ENCODE measurements around the gene TLCD5. TPM values are rescaled to one million over a fixed set of nuclear protein-coding genes. Genes with fewer than 3 reads are reported as not detected.

Gene TLCD5
- 12.5 and 14.8 TPM in 2 replicates for total RNA-seq (2014; rRNA removed; shearing (Covaris generic))

DNA sequence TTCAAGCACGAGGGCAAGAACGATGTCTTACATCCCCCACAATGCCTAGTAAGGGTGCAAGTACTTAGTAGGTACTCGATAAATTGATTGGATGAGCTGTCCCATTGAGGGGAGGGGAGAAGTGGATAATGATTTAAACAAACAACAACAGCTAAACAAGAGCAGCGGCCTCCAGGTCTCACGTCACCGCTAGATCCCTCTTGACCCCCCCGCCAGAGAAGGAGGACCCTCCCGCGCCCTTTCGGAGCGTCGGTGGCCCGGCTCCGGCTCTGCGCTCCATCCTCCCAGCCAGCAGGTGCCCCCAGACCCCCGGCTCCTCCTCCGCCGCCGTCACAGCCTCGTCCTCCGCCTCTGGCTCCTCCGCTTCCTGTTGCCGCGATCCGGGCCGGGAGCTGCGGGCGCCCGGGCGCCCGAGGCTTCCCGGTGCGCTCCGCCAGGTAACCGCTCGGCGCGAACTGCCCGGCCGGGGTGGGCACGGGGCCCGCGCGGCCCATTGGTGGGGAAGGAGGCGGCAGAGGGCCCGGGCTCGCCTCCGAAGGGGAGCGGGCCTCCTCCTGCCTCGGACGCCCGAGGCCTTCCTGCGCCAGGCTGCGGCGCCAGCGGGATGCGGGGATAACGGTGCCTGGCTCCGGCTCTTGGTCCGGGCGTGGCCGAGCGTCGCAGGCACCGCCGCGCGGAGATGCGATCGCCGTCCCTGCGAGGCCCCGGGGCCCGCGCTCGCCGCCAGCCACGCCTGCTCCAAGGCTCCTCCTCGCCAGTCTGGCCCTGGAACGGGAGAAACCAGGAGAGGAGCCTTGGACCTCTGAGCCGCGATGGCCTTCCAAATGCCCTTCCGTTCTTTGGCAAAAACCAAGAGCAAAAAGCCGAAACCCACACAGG is at the start of gene TLCD5:
Gene TLCD5, plus strand, starts transcription at position 368 of the 879 bp plus-strand sequence. CDS start 2,143 bp downstream, outside the sequence.
- in situ Hi-C loops (cut with HindIII; ENCODE audit: low sequenced_read_pairs) = no loop called here
- peak; percentile 74 for DNase-seq (ENCODE audit: low spot score)

DNA sequence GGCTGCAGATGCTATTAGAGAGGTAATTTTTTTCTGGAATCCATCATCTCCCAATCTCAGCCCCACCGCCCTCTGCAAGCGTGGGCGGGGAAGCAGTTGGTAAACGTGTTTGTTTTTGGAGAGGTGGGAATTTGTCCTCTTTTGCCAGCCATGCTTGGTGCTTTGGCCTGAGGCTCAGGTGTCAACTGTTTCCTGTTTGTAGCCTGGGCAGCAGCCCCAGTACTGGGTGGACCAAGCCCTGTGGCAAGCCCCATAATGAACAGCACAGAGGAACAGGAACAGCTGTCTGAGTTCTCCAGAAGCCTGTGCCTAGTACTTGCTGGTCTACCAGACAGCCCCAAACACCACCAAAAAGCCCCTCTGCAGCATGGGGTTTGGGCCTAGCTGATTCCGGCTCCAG is 45.6 kb upstream of the TLCD5 start:
- in situ Hi-C loops (cut with HindIII; ENCODE audit: low sequenced_read_pairs) = no loop called here
- no peak for DNase-seq (ENCODE audit: low spot score)

DNA sequence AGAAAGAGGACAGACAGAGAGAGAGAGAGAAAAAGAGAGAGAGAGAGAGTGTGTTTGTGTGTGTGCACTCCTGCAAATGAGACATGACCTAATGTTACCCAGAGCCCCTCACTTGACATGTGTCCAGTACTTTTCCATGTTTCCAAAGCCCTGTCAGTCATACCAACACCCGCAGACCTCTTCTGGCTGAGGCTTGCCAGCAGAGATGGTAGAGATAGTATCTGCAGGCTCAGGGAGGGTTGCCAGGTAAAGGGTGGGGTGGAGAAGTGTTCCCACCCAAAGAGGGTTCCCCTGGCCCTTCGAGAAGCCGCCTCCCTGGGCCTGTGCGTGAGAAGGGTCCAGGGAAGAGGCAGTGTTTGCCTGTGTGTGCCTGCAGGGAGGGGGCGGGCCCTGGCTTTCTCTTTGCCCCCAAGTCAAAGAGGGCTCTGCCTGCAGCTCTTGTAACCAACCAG is 44.5 kb upstream of the TLCD5 start:
- in situ Hi-C loops (cut with HindIII; ENCODE audit: low sequenced_read_pairs) = no loop called here

DNA sequence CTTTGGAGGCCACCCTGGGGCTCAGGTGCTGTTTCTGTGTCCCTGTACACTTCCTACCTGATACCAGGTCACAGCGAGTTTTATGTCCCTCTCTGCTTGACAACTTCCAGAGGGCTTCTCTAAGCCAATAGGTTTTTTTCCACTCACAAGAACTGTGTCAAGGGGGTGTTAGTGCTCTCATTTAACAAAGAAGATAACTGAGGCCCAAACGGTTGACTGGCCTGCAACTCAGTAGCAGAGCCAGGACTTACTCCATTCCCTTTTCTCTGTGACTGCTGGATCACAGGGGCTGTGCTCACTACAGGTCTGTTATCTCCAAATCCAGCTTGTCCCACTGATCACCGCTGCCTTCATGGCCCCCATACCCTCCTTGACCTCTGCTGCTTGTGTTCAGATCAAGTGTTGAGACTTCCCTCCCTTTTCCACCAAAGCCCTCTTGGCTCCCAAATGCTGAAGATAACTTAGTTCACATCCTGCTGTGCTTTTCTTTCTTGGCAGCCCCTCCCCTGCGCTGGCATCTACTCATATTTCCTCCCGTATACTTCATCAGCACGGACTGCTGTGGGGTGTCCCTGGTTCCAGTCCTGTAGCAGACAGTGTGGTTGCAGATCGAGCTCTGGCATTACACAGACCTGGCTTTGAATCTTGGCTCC is 43.8 kb upstream of the TLCD5 start:
- DNase-seq (ENCODE audit: low spot score) = no peak
- in situ Hi-C loops (cut with HindIII; ENCODE audit: low sequenced_read_pairs) = no loop called here

More for the DNA sequence above, 44.5 kb upstream of the TLCD5 start:
- DNase-seq (ENCODE audit: low spot score) = no peak

DNA sequence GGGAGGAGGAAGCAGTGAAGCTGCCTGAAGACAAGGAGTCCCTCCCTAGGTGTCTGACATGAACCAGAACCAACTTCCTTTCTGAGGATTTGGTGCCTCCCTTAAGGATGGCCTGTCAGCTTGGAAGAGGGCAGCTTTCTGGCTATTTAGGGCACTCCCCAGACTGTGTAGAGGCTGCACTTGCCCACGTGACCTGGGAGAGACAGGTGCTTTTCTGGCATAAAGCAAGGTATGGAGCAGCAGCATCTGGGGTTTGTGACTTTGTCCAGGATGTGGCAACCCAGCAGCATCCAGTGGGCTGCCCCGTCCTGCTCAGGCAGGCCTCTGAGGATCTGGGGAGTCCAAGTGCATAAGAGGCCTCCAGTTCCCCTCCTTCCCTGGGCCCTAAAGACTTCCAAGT is 42.0 kb upstream of the TLCD5 start:
- no peak for DNase-seq (ENCODE audit: low spot score)
- in situ Hi-C loops (cut with HindIII; ENCODE audit: low sequenced_read_pairs) = no loop called here

DNA sequence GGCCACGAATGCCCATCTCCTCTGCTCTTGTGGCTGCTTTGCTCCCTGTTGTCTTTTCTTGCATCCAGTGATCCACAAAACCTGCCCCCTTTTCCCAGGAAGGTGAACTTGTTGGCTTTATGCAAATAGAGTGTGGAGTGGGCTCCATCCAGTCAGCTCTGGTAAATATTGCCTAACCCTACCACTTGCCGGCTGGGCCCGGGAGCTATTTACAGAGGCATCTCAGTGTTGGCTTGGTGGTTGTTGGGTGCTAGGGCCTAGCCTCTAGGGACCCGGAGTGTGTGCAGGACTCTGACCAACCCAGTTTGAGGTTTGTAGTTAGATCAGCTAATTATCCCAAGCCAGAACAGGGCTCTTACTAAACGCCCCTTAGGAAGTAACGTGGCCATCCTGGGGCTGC is 40.8 kb upstream of the TLCD5 start:
- in situ Hi-C loops (cut with HindIII; ENCODE audit: low sequenced_read_pairs) = no loop called here
- DNase-seq (ENCODE audit: low spot score) = no peak

DNA sequence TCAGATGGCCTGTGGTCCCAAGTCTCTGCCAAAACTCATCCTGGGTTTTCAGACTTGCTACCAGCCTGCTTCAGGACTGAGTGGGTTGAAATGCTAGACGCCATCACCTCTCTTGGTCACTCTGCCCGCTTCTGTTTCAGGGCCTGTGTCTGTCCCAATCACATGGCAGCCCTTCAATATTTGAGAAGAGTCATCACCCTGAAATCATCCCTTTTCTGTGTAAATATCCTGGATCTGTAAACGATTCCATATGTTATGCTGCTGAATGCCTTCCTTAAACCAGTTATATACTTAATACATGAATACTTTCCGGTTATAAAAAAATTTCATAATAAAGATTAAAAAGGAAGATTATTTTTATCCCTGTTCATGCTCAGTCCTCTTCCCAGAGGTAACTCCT is 39.8 kb upstream of the TLCD5 start:
- DNase-seq (ENCODE audit: low spot score) = no peak
- in situ Hi-C loops (cut with HindIII; ENCODE audit: low sequenced_read_pairs) = no loop called here

DNA sequence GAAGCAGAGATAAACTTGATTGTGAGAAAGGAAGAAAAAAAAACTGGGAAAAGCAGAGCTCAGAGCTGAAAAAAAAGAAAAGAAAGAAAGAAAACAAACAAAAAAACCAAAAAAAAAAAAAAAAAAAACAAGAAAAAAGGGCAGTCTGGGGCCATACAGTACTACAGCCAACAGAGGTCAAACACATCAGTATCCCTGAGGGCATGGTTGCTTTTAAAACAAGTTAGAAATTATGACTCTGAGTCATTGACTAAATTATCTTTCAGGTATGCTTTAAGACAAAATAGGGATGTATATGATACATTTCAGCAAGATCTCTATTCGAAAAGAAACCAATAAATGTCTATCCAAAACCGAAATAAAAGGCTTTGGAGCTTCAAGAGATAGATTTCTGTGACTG is 37.1 kb upstream of the TLCD5 start:
- in situ Hi-C loops (cut with HindIII; ENCODE audit: low sequenced_read_pairs) = no loop called here

DNA sequence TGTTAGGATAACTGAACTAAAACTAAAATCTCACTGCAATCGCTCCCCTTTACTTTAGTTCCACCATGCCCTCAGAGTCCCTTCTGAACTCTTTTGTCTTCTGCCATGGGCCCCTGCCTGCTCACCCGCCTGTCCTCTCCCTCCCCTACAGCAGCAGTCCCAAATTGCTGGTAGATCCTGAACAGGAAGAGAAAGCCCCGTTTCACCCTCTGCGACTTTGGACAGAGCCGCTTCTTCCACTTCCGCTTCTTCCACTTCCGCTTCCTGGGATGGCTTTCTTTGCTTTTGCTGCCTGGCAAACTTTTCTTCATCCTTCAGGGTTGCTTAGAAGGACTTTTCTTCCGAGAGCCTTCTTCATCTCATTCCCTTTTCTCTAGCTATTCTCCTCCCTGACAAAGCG is 35.7 kb upstream of the TLCD5 start:
- in situ Hi-C loops (cut with HindIII; ENCODE audit: low sequenced_read_pairs) = no loop called here

More for the DNA sequence above, 37.1 kb upstream of the TLCD5 start:
- no peak for DNase-seq (ENCODE audit: low spot score)

DNA sequence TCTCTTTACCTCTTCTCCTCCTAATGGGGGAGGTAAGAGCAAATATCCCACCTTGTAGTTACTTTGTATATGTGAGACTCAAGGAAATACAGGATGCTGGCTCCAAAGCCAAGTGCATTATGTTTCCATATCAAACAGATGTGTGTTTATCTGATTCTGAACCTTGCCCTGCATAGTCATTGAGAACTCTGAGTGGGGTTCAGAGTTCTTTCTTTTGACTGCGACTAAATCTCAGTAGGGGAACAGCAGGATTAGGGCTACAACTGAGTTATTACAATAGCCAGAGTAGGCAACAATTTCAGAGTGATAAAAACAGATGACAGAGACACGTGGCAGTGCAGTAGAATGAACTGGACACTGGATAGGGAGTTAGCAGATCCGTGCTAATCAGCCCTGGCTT is 34.1 kb upstream of the TLCD5 start:
- in situ Hi-C loops (cut with HindIII; ENCODE audit: low sequenced_read_pairs) = no loop called here
- no peak for DNase-seq (ENCODE audit: low spot score)

More for the DNA sequence above, 35.7 kb upstream of the TLCD5 start:
- DNase-seq (ENCODE audit: low spot score) = no peak

DNA sequence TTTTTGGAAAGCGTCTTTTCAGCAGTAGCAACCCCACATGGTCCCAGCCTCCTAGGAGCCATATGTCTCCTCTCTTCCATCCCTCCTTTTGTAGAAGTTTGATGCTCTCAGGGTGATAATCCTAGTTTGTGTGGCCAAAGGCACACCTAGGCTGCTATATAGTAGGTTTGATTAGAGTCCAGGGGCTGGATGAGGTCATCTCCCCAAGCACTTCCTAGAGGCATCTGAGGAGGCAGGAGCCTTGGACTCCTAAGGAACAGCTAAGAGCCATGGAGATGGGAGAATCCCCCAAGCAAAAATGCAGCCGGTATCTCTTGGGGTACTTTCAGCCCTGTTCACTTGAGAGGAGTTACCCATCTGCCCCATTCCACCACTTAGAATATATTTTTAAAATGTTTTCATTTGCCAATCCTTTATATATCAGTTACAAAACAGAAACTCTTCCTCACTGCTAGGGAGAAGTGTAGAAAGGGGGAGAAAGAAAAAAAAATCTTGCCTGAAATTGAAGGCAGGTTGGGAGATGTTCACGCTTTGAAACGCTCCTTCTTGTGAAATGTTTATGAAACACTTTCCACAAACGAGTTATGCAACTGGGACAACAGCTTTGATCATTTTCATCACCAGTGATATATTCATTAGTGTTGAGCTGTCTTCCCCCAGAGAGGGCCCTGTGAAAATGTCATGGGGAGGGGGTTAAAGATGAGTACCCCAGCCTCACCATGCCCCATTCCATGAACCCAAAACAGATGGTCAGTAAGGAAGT is 31.9 kb upstream of the TLCD5 start:
- no peak for DNase-seq (ENCODE audit: low spot score)
- in situ Hi-C loops (cut with HindIII; ENCODE audit: low sequenced_read_pairs) = no loop called here

DNA sequence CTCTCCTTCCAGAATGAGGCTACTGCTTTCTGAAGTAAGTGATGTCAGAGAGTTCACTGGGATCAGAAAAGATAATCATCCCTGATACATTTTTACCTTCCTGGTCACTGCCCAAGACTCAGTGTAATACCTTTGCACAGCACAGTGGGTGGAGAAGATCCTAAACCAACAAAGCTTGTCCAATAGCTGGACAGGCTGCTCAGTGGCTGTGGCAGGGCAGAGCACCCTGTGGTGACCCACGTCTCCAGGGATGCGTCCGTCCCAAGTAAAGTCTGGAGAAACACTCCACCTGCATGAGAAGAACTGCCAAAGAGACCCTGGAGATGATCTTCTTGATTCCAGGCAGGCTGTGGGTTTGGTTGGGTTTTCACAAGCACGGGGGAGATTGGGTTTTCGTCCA is 31.0 kb upstream of the TLCD5 start:
- DNase-seq (ENCODE audit: low spot score) = no peak
- in situ Hi-C loops (cut with HindIII; ENCODE audit: low sequenced_read_pairs) = no loop called here

DNA sequence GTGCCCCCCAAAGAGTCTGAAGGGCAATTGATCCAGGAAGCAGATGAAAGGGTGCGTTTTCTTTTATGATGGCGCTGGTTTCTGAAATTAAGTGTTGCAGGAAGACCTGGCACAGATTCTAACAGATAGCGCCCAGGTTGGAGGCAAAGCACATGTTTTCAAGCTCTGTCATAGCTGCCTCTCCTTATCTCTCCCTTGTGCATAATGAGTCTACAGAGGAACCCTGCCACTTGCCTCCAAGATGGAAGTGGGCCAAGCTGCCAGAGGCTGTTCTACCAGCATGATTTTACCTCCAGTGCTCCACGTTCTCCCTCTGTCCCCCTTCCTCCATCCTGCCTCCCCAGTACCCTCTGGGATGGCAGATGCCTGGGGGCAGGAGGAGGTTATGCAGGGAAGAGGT is 30.0 kb upstream of the TLCD5 start:
- in situ Hi-C loops (cut with HindIII; ENCODE audit: low sequenced_read_pairs) = no loop called here
- DNase-seq (ENCODE audit: low spot score) = no peak

DNA sequence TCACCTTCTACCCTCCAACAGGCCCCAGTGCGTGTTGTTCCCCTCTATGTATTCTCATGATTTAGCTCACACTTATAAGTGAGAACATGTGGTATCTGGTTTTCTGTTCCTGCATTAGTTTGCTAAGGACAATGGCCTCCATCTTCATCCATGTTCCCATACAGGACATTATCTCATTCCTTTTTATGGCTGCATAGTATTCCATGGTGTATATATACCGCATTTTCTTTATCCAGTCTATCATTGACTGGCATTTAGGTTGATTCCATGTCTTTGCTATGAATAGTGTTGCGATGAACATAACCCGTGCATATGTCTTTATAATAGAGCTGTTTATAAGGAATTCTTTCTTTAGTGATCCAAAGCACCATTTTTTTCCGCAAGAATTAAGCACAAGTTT is 28.5 kb upstream of the TLCD5 start:
- DNase-seq (ENCODE audit: low spot score) = no peak
- in situ Hi-C loops (cut with HindIII; ENCODE audit: low sequenced_read_pairs) = no loop called here

DNA sequence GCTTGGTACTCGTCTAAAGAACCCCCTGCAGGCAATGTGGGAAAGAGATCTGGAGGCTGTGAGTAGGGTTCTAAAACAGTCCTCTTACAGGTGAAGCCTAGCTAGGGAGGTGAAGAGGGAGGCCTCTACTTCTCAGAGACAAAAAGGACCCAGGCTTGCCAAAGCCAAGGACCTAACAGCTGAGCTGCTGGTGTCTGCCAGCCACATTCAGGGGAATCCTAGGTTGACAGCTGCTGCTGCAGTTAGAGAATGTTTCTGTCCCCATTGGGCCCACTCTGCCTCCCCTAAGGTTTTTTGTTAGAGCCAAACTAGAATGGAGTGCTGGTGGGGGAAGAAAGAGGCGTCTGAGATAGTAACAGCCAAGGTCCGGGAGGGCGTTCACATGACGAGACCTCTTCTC is 26.6 kb upstream of the TLCD5 start:
- in situ Hi-C loops (cut with HindIII; ENCODE audit: low sequenced_read_pairs) = no loop called here
- no peak for DNase-seq (ENCODE audit: low spot score)

DNA sequence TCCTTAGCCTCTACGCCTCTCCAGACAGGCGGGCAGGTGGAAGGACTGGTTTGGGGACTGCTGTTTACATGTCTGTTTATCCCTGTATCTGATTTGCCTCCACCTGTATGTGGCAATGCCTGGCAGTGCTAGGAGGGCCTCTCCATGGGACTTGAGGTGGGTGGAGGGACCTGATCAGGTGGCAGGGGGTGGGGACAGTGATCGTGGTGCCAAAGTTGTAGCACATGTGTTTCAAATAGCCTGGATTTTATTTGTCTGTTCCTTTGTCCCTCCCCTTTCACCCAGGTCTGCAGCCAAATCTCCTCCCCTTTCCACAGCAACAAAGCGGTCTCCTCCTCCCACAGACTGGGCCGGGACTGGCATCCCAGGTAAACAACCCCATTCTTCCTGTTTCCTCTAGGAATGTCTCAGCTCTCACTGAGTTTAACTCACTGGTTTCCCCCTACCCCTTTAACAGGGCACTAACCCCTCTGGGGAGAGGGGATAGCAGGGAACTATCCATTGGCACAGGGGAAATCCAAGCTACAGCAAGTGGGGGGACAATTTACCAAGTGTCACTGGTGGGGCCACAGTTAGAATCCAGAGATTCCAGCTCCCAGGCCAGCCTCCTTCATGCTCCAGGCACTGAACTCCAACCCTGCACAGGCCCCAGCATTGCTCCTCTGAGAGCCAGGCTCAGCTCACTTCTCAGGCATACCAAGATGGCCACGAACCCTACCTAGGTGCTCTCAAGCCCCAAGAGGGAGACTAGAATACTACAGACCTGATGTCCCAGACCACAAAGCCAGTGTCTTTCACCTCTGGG is 22.9 kb upstream of the TLCD5 start:
- DNase-seq (ENCODE audit: low spot score) = no peak
- in situ Hi-C loops (cut with HindIII; ENCODE audit: low sequenced_read_pairs) = no loop called here

DNA sequence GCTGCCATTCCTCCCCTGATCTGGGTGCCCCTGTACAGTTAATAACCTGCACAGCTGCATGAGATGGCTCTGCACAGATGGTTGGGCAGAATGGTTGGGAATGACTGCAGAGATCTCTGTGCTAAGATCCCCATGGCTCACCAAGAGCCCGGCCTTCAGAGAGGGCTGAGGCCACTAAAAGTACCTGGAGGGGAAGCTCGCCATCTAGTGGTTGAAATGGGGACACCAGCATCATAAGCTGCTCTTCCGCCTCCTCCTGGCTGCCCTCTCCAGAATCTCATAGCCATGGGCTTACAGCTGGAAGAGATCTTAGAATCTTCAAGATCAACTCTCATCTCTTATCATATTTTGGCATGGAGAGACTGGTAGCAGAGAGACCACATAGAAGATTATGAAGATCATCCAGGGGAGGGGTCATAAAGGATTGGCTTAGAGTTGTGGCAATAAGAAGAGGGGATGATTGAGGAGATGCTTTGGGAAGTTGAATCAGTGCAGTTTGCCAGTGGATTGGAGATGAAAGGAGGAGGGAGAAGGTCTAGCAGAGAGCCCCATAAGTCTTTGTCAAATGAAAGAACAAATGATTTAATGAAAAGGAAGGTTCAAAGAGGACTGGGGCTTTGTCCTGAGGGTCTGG is 22.0 kb upstream of the TLCD5 start:
- in situ Hi-C loops (cut with HindIII; ENCODE audit: low sequenced_read_pairs) = no loop called here
- DNase-seq (ENCODE audit: low spot score) = peak; percentile 61

DNA sequence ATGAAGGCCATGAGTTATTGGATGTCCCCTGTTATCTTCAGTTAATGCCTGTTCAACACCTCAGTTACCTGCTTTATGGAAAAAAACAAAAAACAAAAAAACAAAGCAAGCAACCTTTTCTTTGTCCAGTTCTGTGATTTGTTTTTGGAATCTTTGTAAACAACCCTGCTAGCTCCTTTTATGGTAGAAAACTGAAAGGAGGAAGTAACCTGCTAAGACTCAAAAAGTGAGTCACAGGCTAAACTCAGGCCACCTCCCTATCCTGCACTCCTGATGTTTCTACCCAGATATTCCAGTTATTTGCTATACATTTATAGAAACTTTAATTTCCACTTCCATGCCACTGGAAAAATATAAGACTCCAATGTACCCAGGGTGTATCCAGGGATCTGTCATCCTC is 20.6 kb upstream of the TLCD5 start:
- in situ Hi-C loops (cut with HindIII; ENCODE audit: low sequenced_read_pairs) = no loop called here
- DNase-seq (ENCODE audit: low spot score) = no peak

DNA sequence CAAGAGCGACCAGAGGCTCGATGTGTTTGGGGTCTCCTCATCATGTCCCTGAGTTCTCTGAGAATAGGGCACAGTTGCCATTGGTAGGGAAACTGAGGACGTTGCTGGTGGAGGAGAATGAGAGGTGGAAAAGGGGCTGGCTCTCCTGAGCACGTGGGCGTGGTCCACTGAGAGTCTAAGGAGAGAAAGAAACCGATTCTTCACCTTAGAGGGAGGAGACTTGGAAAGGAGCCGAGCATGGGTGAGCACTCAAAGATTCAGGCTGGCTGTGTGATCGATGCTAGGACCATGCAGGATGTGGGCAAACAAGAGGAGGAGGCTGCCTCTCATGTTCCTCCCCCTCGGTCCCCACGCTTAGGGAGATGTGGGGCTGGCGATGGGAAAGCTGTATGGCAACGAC is 19.8 kb upstream of the TLCD5 start:
- in situ Hi-C loops (cut with HindIII; ENCODE audit: low sequenced_read_pairs) = no loop called here
- no peak for DNase-seq (ENCODE audit: low spot score)
